Right lobe of liver (tissue), 4 donors: ENCODE measurements around the gene ECM2.

Experiments used
- POLR2A ChIP-seq: fragments of 450-650 bp; IDR thresholded peaks from one replicate; pipeline ENCODE4 v1.6.1; 2017; ENCODE audit warnings: antibody characterized with exemption, mild to moderate bottlenecking
- TF ChIP-seq, protein P1 (sequence below), 4 donors: fragments of 200-600 bp in 3 of 4; fragments of 450-650 bp in 1 of 4; IDR thresholded peaks; one replicate each; pipeline versions ENCODE4 v1.5.1 to v1.8.0; 2016 to 2022; ENCODE audit warnings: antibody characterized with exemption in 4 of 4, mild to moderate bottlenecking in 2 of 4
- donor health status: DM: no; HTN: no; CAD: no.
- donor health status: DM: no; HTN: no; CAD: no.
- donor health status: DM: no; HTN: yes; CAD: no.

DNA sequence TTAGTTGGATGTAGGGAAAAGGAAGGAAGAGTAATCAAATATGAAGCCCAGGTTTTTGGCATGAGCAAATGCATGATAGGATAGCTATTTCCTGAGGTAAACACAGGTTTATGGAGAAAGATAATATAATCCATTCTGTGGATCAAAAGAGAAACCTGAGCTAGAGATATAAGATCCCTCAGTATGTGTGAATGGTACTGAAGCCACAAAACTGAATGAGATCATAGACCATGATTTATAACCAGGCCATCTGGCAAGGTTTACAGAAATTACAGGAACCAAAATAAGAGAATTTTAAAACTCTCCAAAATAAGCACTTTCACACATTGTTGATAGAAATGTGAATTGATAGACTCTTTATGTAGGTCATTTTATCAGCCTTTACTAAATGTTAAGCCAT lies 28.7 kb upstream of the ECM2 start:
- TF ChIP-seq, protein P1, sequence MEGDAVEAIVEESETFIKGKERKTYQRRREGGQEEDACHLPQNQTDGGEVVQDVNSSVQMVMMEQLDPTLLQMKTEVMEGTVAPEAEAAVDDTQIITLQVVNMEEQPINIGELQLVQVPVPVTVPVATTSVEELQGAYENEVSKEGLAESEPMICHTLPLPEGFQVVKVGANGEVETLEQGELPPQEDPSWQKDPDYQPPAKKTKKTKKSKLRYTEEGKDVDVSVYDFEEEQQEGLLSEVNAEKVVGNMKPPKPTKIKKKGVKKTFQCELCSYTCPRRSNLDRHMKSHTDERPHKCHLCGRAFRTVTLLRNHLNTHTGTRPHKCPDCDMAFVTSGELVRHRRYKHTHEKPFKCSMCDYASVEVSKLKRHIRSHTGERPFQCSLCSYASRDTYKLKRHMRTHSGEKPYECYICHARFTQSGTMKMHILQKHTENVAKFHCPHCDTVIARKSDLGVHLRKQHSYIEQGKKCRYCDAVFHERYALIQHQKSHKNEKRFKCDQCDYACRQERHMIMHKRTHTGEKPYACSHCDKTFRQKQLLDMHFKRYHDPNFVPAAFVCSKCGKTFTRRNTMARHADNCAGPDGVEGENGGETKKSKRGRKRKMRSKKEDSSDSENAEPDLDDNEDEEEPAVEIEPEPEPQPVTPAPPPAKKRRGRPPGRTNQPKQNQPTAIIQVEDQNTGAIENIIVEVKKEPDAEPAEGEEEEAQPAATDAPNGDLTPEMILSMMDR (IDR thresholded peaks at IDR 0.05), result no peak
- no peak for TF ChIP-seq POLR2A
